RWPE1 (cell line): Measurements from ENCODE around the gene SYT8.
A peak's percentile ranks its signal among the peaks of the same experiment; 100 is the strongest.

Source experiments
- CTCF ChIA-PET: fragments of 350-600 bp; sonication (Branson Sonifier 250); formaldehyde crosslinking; extraction: SDS; loops from one replicate; lab custom pipeline; 2021; lab: Yijun Ruan, JAX
- POLR2A ChIA-PET: fragments of 400-600 bp; formaldehyde crosslinking; extraction: SDS; loops from one replicate; lab custom pipeline; 2020; ENCODE audit warnings: antibody characterized with exemption; ENCODE audit not compliant: low non-redundant PET; lab: Yijun Ruan, JAX
- DNase-seq: peaks from one replicate; pipeline ENCODE4 v3.0.0; 2012; ENCODE audit warnings: low spot score
- H3K27ac ChIP-seq: fragments of 450-650 bp; 2 replicates; pipeline ENCODE4 v1.5.1; 2017
- TF ChIP-seq, protein P1 (sequence below): fragments of 450-650 bp; conservative IDR thresholded peaks from 2 replicates; pipeline ENCODE4 v1.5.1; 2017; ENCODE audit warnings: low read depth, mild to moderate bottlenecking

SYT8 gene

DNA sequence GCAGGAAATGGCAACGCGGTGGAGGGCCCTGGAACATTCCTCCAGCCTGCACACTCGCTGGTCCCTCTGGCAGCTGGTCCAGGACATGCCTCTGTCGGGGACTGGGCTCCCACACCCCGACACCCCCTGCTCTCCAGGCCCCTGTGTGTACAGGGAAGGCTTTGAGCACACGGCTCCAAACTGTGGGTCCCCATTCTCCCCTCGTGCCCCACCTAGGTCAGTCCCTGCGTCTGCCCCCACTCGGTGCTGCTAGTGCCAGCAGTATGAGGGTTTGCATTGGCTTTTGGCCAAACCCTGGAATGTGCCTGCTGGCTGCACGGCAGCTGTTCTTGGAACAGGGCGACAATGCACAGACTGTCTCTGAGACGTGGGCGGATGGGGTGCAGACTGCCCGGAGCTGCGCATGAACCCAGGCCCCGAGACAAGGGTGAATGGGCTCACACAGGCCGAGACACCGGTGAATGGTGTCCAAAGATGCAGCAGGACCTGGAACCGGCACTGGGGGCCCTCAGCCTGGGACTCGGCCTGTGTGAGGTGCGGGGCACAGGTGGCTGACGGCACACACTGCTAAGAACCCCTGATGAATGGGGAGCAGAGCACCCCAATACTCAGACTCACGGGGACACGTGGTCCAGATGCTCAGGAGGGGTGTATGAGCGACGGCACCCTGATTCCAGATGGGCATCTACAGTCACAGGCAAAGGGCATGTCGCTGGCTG is 7.5 kb upstream of the SYT8 start:
- TF ChIP-seq, protein P1, sequence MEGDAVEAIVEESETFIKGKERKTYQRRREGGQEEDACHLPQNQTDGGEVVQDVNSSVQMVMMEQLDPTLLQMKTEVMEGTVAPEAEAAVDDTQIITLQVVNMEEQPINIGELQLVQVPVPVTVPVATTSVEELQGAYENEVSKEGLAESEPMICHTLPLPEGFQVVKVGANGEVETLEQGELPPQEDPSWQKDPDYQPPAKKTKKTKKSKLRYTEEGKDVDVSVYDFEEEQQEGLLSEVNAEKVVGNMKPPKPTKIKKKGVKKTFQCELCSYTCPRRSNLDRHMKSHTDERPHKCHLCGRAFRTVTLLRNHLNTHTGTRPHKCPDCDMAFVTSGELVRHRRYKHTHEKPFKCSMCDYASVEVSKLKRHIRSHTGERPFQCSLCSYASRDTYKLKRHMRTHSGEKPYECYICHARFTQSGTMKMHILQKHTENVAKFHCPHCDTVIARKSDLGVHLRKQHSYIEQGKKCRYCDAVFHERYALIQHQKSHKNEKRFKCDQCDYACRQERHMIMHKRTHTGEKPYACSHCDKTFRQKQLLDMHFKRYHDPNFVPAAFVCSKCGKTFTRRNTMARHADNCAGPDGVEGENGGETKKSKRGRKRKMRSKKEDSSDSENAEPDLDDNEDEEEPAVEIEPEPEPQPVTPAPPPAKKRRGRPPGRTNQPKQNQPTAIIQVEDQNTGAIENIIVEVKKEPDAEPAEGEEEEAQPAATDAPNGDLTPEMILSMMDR, result no peak; the same call in 1 of the 2 replicates
- CTCF ChIA-PET, result interaction anchor here (0.5 to 0.8 kb wide), 4 partner anchors 30 to 53 kb away, joined by 3 read pairs; no protein-coding TSS in a partner anchor
- peak; percentile 51 for DNase-seq
- POLR2A ChIA-PET, result no interaction called here
- H3K27ac ChIP-seq, result peak overlapping the region; percentile 97

DNA sequence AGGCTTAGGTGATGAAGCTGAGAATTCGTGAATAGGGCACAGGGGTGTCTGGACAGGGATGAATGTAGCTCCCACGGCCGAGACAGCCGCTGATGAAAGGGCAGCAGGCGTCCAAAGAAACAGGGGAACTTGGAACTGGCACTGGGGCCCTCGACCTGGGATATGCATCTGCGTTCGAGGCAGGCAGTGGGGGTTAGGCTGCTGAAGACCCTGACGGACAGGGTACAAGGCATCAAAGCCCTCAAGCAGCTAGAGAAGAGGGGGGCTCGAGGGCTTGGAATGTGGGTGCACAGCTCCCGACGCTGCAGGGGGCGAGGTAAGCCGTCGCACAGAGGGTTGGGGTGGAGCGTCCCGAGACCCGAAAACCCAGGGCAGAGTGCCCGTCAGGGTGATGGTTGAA is 6.9 kb upstream of the SYT8 start:
- H3K27ac ChIP-seq, result peak overlapping the region; percentile 97
- CTCF ChIA-PET, result interaction anchor here (0.5 to 0.9 kb wide), 3 partner anchors 30 to 134 kb away, joined by 3 to 5 read pairs (median 3); no protein-coding TSS in a partner anchor
- TF ChIP-seq, protein P1, result no peak
- DNase-seq, result no peak
- POLR2A ChIA-PET, result interaction anchor here (0.6 kb wide), 1 partner anchor 22 kb away, joined by 3 read pairs; no protein-coding TSS in a partner anchor

DNA sequence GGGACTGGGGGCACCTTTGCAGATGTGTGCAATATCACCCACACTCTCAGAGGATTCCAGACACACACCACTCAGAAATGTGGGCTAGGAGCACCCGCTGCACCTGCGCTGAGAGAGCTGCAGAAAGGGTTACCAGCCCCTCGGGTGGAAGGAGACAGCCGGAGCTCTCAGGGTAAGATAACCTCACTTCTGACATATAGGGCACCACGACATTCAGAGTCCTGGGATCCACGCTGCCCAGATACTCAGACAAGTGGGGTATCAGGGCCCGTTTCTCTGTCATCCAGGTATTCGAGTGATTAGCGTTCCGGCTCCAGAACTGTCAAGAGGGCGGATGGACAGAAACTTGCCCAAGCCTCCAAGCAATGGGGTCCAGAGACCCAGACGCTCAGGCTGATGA is 6.2 kb upstream of the SYT8 start:
- POLR2A ChIA-PET, result no interaction called here
- no peak for DNase-seq

DNA sequence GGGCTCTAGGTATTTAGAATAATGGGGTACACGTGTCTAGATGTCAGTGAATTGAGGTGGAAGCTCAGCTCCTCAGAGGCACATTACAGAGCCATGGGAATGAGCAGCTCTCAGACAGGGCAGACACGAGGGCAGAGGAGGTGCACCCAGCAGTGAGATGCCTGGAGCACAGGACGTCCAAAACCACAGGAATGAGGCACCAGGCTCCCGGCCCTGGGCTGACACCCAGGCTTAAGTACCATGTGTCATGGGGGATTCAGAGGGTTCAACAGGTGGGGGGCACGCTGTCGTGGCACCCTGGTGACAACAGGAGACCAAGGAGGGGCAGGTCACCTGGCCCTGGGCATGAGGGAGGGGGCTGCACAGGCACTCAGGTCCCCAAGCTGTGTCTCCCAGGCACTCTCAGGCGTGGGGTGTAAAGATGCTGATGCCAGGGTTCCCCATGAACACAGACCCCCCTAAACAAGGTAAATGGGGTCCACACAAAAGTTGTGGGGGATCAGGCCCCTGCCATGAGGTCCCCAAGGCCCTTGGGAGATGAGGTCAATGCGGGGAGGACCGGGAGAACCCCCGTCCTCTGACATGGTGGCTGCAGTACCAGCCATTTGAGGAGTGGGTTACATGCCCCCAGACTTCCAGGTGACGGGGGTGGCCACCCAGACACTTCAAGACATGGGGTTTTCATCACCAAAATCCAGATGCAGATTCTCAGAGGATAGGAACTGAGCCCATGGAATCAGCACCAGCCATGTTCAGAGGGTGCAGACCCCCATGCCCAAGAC is 5.6 kb upstream of the SYT8 start:
- DNase-seq, result peak; percentile 83
- TF ChIP-seq, protein P1, result no peak
- H3K27ac ChIP-seq, result peak overlapping the region; percentile 97
- CTCF ChIA-PET, result interaction anchor here (0.6 to 0.9 kb wide), 2 partner anchors 135 to 228 kb away, joined by 3 to 5 read pairs; no protein-coding TSS in a partner anchor
- POLR2A ChIA-PET, result interaction anchor here (2.6 kb wide), 1 partner anchor 67 kb away, joined by 7 read pairs; no protein-coding TSS in a partner anchor

More for the DNA sequence above, 6.2 kb upstream of the SYT8 start:
- H3K27ac ChIP-seq, result peak overlapping the region; percentile 97
- CTCF ChIA-PET, result interaction anchor here (0.6 to 0.9 kb wide), 2 partner anchors 135 to 227 kb away, joined by 3 to 5 read pairs; no protein-coding TSS in a partner anchor
- TF ChIP-seq, protein P1, result no peak

DNA sequence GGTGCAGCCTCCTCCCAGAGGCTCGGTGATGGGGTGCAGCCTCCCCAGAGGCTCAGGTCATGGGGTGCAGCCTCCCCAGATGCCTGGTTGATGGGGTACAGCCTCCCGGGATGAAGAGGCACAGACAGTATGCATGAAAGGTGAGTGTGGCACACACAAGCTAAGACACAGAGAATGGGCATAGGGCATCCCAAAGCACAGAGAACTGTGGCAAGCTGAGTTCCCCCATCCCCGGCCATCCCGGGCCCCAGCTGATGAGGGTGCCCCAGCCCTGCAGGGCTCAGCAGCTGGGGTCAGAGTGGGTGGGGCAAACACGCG is 4.8 kb upstream of the SYT8 start:
- peak overlapping the region; percentile 97 for H3K27ac ChIP-seq
- peak; percentile 25 for DNase-seq
- POLR2A ChIA-PET, result interaction anchor here (1.0 to 2.6 kb wide), 2 partner anchors 66 to 68 kb away, joined by 3 to 7 read pairs; partner anchors contain the start of gene CTSD
- CTCF ChIA-PET, result interaction anchor here (0.6 to 6.0 kb wide), 3 partner anchors 77 to 177 kb away, joined by 3 to 85 read pairs (median 3); no protein-coding TSS in a partner anchor
- TF ChIP-seq, protein P1, result no peak
